MG63 (cell line): ENCODE results near the gene CPT1B. TPM values are rescaled to one million over a fixed set of nuclear protein-coding genes. Genes with fewer than 3 reads are reported as not detected.
A peak's percentile ranks its signal among the peaks of the same experiment; 100 is the strongest.

ENCODE experiments used
- DNase-seq: peaks from one replicate; pipeline ENCODE4 v3.0.0-alpha.2; 2020
- H3K27me3 ChIP-seq: fragments of 250-450 bp; sonication (Bioruptor Pico); 2 replicates; pipeline ENCODE4 v1.5.1; 2020; ENCODE audit warnings: mild to moderate bottlenecking, moderate library complexity
- H3K36me3 ChIP-seq: fragments of 250-450 bp; sonication (Bioruptor Pico); 2 replicates; pipeline ENCODE4 v1.5.1; 2020; ENCODE audit warnings: mild to moderate bottlenecking, moderate library complexity
- H3K4me3 ChIP-seq: fragments of 250-450 bp; sonication (Bioruptor Pico); 2 replicates; pipeline ENCODE4 v1.5.1; 2020; ENCODE audit warnings: mild to moderate bottlenecking, moderate library complexity
- H3K9me3 ChIP-seq: fragments of 250-450 bp; sonication (Bioruptor Pico); 2 replicates; pipeline ENCODE4 v1.5.1; 2020; ENCODE audit warnings: mild to moderate bottlenecking, moderate library complexity
- total RNA-seq: library from RNA; depleted of rRNA; stranded (reverse); fragments of >200 nt; shearing (Covaris generic); gene quantifications from 2 replicates; pipeline ENCODE4 v1.2.3, GENCODE V29; 2014; ENCODE audit warnings: low replicate concordance

CPT1B gene
- total RNA-seq, 1 experiment from 2014 or later = 4.4 TPM

GRCh38 chr22:50601669-50602337 lies 23.6 kb upstream of the CPT1B start:
- Histone ChIP-seq H3K36me3 (no peaks in the 10 kb centered on the region), H3K9me3 (no peaks in the 10 kb centered on the region), H3K27me3 (peaks cover 4% of the 10 kb centered on the region; the same call in 1 of the 2 replicates), H3K4me3 (no peak overlapping the region)
- no peak for DNase-seq

- Histone ChIP-seq H3K9me3 (no peaks in the 10 kb centered on the region), H3K4me3 (no peak overlapping the region), H3K27me3 (peaks cover 4% of the 10 kb centered on the region; the same call in 1 of the 2 replicates), H3K36me3 (no peaks in the 10 kb centered on the region)
- DNase-seq = no peak
Observed at GRCh38 chr22:50600967-50601668, 22.9 kb upstream of the CPT1B start.

- Histone ChIP-seq H3K4me3 (no peak within 1 kb of the TSS), H3K9me3 (no peaks in the 10 kb centered on the region), H3K36me3 (no peaks in the 10 kb centered on the region), H3K27me3 (peaks cover 4% of the 10 kb centered on the region; the same call in 1 of the 2 replicates)
- DNase-seq = peak; percentile 35
Observed at GRCh38 chr22:50600538-50600937, 22.3 kb upstream of the CPT1B start, which contains the start of gene MAPK8IP2. TSS of gene MAPK8IP2 (plus strand) at chr22:50600793. CDS start at chr22:50600819, 26 bp downstream.

- peaks cover 4% of the 10 kb centered on the region; the same call in 1 of the 2 replicates for H3K27me3 ChIP-seq
- H3K4me3 ChIP-seq = no peak overlapping the region
- H3K36me3 ChIP-seq = no peaks in the 10 kb centered on the region
- DNase-seq = peak; percentile 48
- no peaks in the 10 kb centered on the region for H3K9me3 ChIP-seq
Observed at GRCh38 chr22:50599816-50600455, 21.7 kb upstream of the CPT1B start.

- Histone ChIP-seq H3K36me3 (no peaks in the 10 kb centered on the region), H3K27me3 (peaks cover 4% of the 10 kb centered on the region; the same call in 1 of the 2 replicates), H3K9me3 (no peaks in the 10 kb centered on the region), H3K4me3 (no peak overlapping the region)
- no peak for DNase-seq
Observed at GRCh38 chr22:50597097-50597496, 18.9 kb upstream of the CPT1B start.

- Histone ChIP-seq H3K4me3 (no peak overlapping the region), H3K27me3 (peaks cover 12% of the 10 kb centered on the region), H3K36me3 (no peaks in the 10 kb centered on the region), H3K9me3 (no peaks in the 10 kb centered on the region)
- DNase-seq = no peak
Observed at GRCh38 chr22:50595189-50595588, 17.0 kb upstream of the CPT1B start.

- H3K36me3 ChIP-seq = no peaks in the 10 kb centered on the region
- H3K27me3 ChIP-seq = peaks cover 19% of the 10 kb centered on the region
- no peak for DNase-seq
- H3K9me3 ChIP-seq = no peaks in the 10 kb centered on the region
- H3K4me3 ChIP-seq = no peak overlapping the region
Observed at GRCh38 chr22:50587407-50587806, 9.2 kb upstream of the CPT1B start.

GRCh38 chr22:50586416-50586815 lies 8.2 kb upstream of the CPT1B start:
- no peak for DNase-seq

GRCh38 chr22:50585781-50586180 lies 7.6 kb upstream of the CPT1B start:
- no peaks in the 10 kb centered on the region for H3K9me3 ChIP-seq
- no peak overlapping the region for H3K4me3 ChIP-seq
- H3K27me3 ChIP-seq = peaks cover 15% of the 10 kb centered on the region
- no peak for DNase-seq
- no peaks in the 10 kb centered on the region for H3K36me3 ChIP-seq

More at GRCh38 chr22:50586416-50586815, 8.2 kb upstream of the CPT1B start:
- no peaks in the 10 kb centered on the region for H3K36me3 ChIP-seq
- H3K9me3 ChIP-seq = no peaks in the 10 kb centered on the region
- peaks cover 18% of the 10 kb centered on the region for H3K27me3 ChIP-seq
- H3K4me3 ChIP-seq = no peak overlapping the region

- Histone ChIP-seq H3K36me3 (0 out of 2 replicates have a peak, but pooled peaks cover 3% of the 10 kb centered on the region), H3K27me3 (peaks cover 11% of the 10 kb centered on the region), H3K9me3 (no peaks in the 10 kb centered on the region), H3K4me3 (no peak overlapping the region)
- no peak for DNase-seq
Observed at GRCh38 chr22:50585238-50585637, 7.0 kb upstream of the CPT1B start.

- H3K9me3 ChIP-seq = no peaks in the 10 kb centered on the region
- no peak overlapping the region for H3K4me3 ChIP-seq
- DNase-seq = no peak
- 0 out of 2 replicates have a peak, but pooled peaks cover 6% of the 10 kb centered on the region for H3K36me3 ChIP-seq
- H3K27me3 ChIP-seq = peaks cover 3% of the 10 kb centered on the region; the same call in 1 of the 2 replicates
Observed at GRCh38 chr22:50584106-50585096, 6.2 kb upstream of the CPT1B start.

- 0 out of 2 replicates have a peak, but pooled peaks cover 6% of the 10 kb centered on the region for H3K36me3 ChIP-seq
- peak overlapping the region; percentile 87 for H3K4me3 ChIP-seq
- H3K27me3 ChIP-seq = no peaks in the 10 kb centered on the region
- no peak for DNase-seq
- no peaks in the 10 kb centered on the region for H3K9me3 ChIP-seq
Observed at GRCh38 chr22:50583294-50583861, 5.2 kb upstream of the CPT1B start.

GRCh38 chr22:50582493-50583293 lies 4.5 kb upstream of the CPT1B start, which contains the start of gene CHKB:
TSS of gene CHKB (minus strand) at chr22:50582849. CDS start at chr22:50582781, 68 bp downstream.
- peak; percentile 98 for DNase-seq
- 0 out of 2 replicates have a peak, but pooled peaks cover 6% of the 10 kb centered on the region for H3K36me3 ChIP-seq
- no peaks in the 10 kb centered on the region for H3K27me3 ChIP-seq
- peak within 1 kb of the TSS; percentile 87 for H3K4me3 ChIP-seq
- no peaks in the 10 kb centered on the region for H3K9me3 ChIP-seq

- Histone ChIP-seq H3K9me3 (no peaks in the 10 kb centered on the region), H3K36me3 (0 out of 2 replicates have a peak, but pooled peaks cover 6% of the 10 kb centered on the region), H3K4me3 (peak overlapping the region; percentile 87), H3K27me3 (no peaks in the 10 kb centered on the region)
- DNase-seq = no peak
Observed at GRCh38 chr22:50581950-50582492, 3.8 kb upstream of the CPT1B start.
